Panc1 (cell line): ENCODE results near the gene TMEM132E.

Experiments used
- POLR2AphosphoS5 ChIP-seq: IDR thresholded peaks from 2 replicates; pipeline ENCODE4 v1.6.1; 2012; ENCODE audit warnings: mild to moderate bottlenecking, low read depth, low read length, moderate library complexity
- SIN3A ChIP-seq: IDR thresholded peaks from 2 replicates; pipeline ENCODE4 v1.6.1; 2012; ENCODE audit warnings: low read depth, mild to moderate bottlenecking, low read length, moderate library complexity, borderline replicate concordance; ENCODE audit not compliant: insufficient read depth
- TF ChIP-seq, protein P1 (sequence below): fragments of 450-650 bp; IDR thresholded peaks from 2 replicates; pipeline ENCODE4 v1.5.1; 2017; ENCODE audit warnings: mild to moderate bottlenecking
- TF ChIP-seq, protein P2 (sequence below), 2 experiments: IDR thresholded peaks; 2 replicates each; pipeline ENCODE4 v1.6.1; 2011 to 2012; ENCODE audit warnings: low read depth in 2 of 2, control low read depth in 1 of 2, low read length in 1 of 2, mild to moderate bottlenecking in 1 of 2, moderate library complexity in 1 of 2; ENCODE audit not compliant: insufficient read depth in 1 of 2

- TF ChIP-seq, protein P1, sequence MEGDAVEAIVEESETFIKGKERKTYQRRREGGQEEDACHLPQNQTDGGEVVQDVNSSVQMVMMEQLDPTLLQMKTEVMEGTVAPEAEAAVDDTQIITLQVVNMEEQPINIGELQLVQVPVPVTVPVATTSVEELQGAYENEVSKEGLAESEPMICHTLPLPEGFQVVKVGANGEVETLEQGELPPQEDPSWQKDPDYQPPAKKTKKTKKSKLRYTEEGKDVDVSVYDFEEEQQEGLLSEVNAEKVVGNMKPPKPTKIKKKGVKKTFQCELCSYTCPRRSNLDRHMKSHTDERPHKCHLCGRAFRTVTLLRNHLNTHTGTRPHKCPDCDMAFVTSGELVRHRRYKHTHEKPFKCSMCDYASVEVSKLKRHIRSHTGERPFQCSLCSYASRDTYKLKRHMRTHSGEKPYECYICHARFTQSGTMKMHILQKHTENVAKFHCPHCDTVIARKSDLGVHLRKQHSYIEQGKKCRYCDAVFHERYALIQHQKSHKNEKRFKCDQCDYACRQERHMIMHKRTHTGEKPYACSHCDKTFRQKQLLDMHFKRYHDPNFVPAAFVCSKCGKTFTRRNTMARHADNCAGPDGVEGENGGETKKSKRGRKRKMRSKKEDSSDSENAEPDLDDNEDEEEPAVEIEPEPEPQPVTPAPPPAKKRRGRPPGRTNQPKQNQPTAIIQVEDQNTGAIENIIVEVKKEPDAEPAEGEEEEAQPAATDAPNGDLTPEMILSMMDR = no peak
- no peak for TF ChIP-seq POLR2AphosphoS5
- no peak for TF ChIP-seq SIN3A
- TF ChIP-seq, protein P2, sequence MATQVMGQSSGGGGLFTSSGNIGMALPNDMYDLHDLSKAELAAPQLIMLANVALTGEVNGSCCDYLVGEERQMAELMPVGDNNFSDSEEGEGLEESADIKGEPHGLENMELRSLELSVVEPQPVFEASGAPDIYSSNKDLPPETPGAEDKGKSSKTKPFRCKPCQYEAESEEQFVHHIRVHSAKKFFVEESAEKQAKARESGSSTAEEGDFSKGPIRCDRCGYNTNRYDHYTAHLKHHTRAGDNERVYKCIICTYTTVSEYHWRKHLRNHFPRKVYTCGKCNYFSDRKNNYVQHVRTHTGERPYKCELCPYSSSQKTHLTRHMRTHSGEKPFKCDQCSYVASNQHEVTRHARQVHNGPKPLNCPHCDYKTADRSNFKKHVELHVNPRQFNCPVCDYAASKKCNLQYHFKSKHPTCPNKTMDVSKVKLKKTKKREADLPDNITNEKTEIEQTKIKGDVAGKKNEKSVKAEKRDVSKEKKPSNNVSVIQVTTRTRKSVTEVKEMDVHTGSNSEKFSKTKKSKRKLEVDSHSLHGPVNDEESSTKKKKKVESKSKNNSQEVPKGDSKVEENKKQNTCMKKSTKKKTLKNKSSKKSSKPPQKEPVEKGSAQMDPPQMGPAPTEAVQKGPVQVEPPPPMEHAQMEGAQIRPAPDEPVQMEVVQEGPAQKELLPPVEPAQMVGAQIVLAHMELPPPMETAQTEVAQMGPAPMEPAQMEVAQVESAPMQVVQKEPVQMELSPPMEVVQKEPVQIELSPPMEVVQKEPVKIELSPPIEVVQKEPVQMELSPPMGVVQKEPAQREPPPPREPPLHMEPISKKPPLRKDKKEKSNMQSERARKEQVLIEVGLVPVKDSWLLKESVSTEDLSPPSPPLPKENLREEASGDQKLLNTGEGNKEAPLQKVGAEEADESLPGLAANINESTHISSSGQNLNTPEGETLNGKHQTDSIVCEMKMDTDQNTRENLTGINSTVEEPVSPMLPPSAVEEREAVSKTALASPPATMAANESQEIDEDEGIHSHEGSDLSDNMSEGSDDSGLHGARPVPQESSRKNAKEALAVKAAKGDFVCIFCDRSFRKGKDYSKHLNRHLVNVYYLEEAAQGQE (IDR thresholded peaks at IDR 0.05; ENCODE audit: insufficient read depth in 1 of 2, low read depth in 2 of 2, low read length in 1 of 2) = no peak
These were observed 62.0 kb downstream of the TMEM132E start for GRCh38 chr17:34641368-34641767.
